ENCODE data around the gene DCLK1.

GRCh38 chr13:35833608-35834275, 297.4 kb downstream of the DCLK1 start:
- TF ChIP-seq POLR2A (IDR thresholded peaks at IDR 0.05) (no peak), CTCF (IDR thresholded peaks at IDR 0.05) (no peak)

Data from body of pancreas (tissue), 4 donors.